ENCODE results near the gene TRIM63.

The TRIM63 gene

GRCh38 chr1:26067432-26067911 lies at the start of gene TRIM63:
Gene TRIM63 (minus strand): TSS chr1:26067630. CDS start chr1:26067494, 136 bp downstream.
- no peak for DNase-seq (ENCODE audit: extremely low read depth, low read depth)
- no peak for TF ChIP-seq CTCF (IDR thresholded peaks at IDR 0.05; ENCODE audit: low read depth, low read length, missing control alignments)

GRCh38 chr1:26114165-26114927 lies 46.9 kb upstream of the TRIM63 start:
- TF ChIP-seq CTCF (IDR thresholded peaks at IDR 0.05; ENCODE audit: low read depth, low read length, missing control alignments): no peak
- H3K4me3 ChIP-seq (replicated peaks; ENCODE audit: low read depth, low read length): no peak overlapping the region
- DNase-seq (ENCODE audit: extremely low read depth, low read depth): no peak

More at GRCh38 chr1:26067432-26067911, at the start of gene TRIM63:
- H3K4me3 ChIP-seq (replicated peaks; ENCODE audit: low read depth, low read length): no peak within 1 kb of the TSS

GRCh38 chr1:26112407-26112775 lies 45.0 kb upstream of the TRIM63 start:
- no peak for TF ChIP-seq CTCF (IDR thresholded peaks at IDR 0.05; ENCODE audit: low read depth, low read length, missing control alignments)
- peak overlapping the region; percentile 83 for H3K4me3 ChIP-seq (replicated peaks; ENCODE audit: low read depth, low read length)
- DNase-seq (ENCODE audit: extremely low read depth, low read depth): no peak

- TF ChIP-seq CTCF (IDR thresholded peaks at IDR 0.05; ENCODE audit: low read depth, low read length, missing control alignments): no peak
- DNase-seq (ENCODE audit: extremely low read depth, low read depth): peak; percentile 77
- H3K4me3 ChIP-seq (replicated peaks; ENCODE audit: low read depth, low read length): peak within 1 kb of the TSS; percentile 83
These were observed 44.3 kb upstream of the TRIM63 start, which contains the start of gene PDIK1L for GRCh38 chr1:26111530-26112406. Gene PDIK1L (plus strand): TSS chr1:26111824. CDS start chr1:26114309, 2,485 bp downstream.

- peak overlapping the region; percentile 83 for H3K4me3 ChIP-seq (replicated peaks; ENCODE audit: low read depth, low read length)
- no peak for DNase-seq (ENCODE audit: extremely low read depth, low read depth)
- TF ChIP-seq CTCF (IDR thresholded peaks at IDR 0.05; ENCODE audit: low read depth, low read length, missing control alignments): no peak
These were observed 43.5 kb upstream of the TRIM63 start for GRCh38 chr1:26110731-26111529.

Measured in HFF-Myc (cell line).